ENCODE results near the gene CFAP299. TPM values are rescaled to one million over a fixed set of nuclear protein-coding genes. Genes with fewer than 3 reads are reported as not detected.

The CFAP299 gene
- total and polyA plus RNA-seq, 3 experiments from 2014 or later: not detected

- Histone ChIP-seq H3K36me3 (ENCODE audit: insufficient read depth, low read length) (no peaks in the 10 kb centered on the region), H3K27me3 (ENCODE audit: insufficient read depth, low read length, poor library complexity, severe bottlenecking) (no peaks in the 10 kb centered on the region), H3K9me3 (ENCODE audit: low read length) (no peaks in the 10 kb centered on the region), H3K4me1 (ENCODE audit: insufficient read depth, low read length) (no peaks in the 10 kb centered on the region), H3K27ac (ENCODE audit: low read depth, low read length) (no peak overlapping the region), H3K4me3 (ENCODE audit: low read length) (no peak overlapping the region)
- Mint-ChIP-seq H3K9me3 (peaks cover 0 to 4% (median 0%) of the 10 kb centered on the region in 5 donors), H3K36me3 (no peaks in the 10 kb centered on the region), H3K27ac (no peak overlapping the region), H3K4me3 (no peak overlapping the region), H3K4me1 (peaks cover 0 to 1% (median 0%) of the 10 kb centered on the region in 3 donors), H3K27me3 (peaks cover 5 to 8% of the 10 kb centered on the region in 2 donors)
- ChIA-PET POLR2A (no interaction called here), CTCF (no interaction called here)
- DNase-seq: no peak
Measured at GRCh38 chr4:80918004-80918403, 582.5 kb downstream of the CFAP299 start.

- POLR2A ChIA-PET: no interaction called here
Measured at GRCh38 chr4:80921441-80921840, 585.9 kb downstream of the CFAP299 start.

DNA sequence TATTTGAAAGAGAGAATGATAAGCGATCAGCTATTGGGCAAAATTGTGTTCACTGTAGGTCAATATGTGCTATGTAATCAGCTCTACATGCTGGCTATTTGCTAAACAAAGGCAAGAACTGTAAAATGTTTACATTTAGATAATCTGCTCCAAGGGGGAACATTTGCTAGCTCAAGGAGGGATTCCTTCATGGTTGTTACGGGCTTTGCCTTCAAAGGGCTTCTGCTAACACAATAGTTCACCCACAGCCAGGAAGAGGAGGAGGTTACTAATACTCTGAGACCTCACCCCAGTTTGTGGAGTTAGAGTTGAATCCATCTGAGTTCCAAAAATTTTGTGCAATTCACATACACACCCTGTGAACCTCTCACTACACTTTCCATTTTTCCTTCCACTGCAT lies 587.4 kb downstream of the CFAP299 start:
- H3K27me3 Mint-ChIP-seq: peaks cover 0 to 3% of the 10 kb centered on the region in 2 donors
- H3K4me1 Mint-ChIP-seq: no peaks in the 10 kb centered on the region
- Histone ChIP-seq H3K27ac (ENCODE audit: low read depth, low read length) (no peak overlapping the region), H3K4me1 (ENCODE audit: insufficient read depth, low read length) (no peaks in the 10 kb centered on the region), H3K27me3 (ENCODE audit: insufficient read depth, low read length, poor library complexity, severe bottlenecking) (no peaks in the 10 kb centered on the region), H3K9me3 (ENCODE audit: low read length) (no peaks in the 10 kb centered on the region), H3K4me3 (ENCODE audit: low read length) (no peak overlapping the region), H3K36me3 (ENCODE audit: insufficient read depth, low read length) (no peaks in the 10 kb centered on the region)
- H3K27ac Mint-ChIP-seq: no peak overlapping the region
- no peaks in the 10 kb centered on the region for H3K9me3 Mint-ChIP-seq
- DNase-seq: no peak
- no peaks in the 10 kb centered on the region for H3K36me3 Mint-ChIP-seq
- ChIA-PET CTCF (no interaction called here), POLR2A (no interaction called here)
- H3K4me3 Mint-ChIP-seq: no peak overlapping the region

More at GRCh38 chr4:80921441-80921840, 585.9 kb downstream of the CFAP299 start:
- H3K4me1 Mint-ChIP-seq: no peaks in the 10 kb centered on the region
- no peaks in the 10 kb centered on the region for H3K36me3 ChIP-seq (ENCODE audit: insufficient read depth, low read length)
- peaks cover 0 to 3% (median 0%) of the 10 kb centered on the region in 5 donors for H3K9me3 Mint-ChIP-seq
- H3K36me3 Mint-ChIP-seq: no peaks in the 10 kb centered on the region
- no peaks in the 10 kb centered on the region for H3K9me3 ChIP-seq (ENCODE audit: low read length)
- H3K4me3 Mint-ChIP-seq: no peak overlapping the region
- H3K27me3 ChIP-seq (ENCODE audit: insufficient read depth, low read length, poor library complexity, severe bottlenecking): no peaks in the 10 kb centered on the region
- no peak overlapping the region for H3K27ac Mint-ChIP-seq
- H3K4me1 ChIP-seq (ENCODE audit: insufficient read depth, low read length): no peaks in the 10 kb centered on the region
- no peak for DNase-seq
- H3K4me3 ChIP-seq (ENCODE audit: low read length): no peak overlapping the region
- peaks cover 4 to 5% of the 10 kb centered on the region in 2 donors for H3K27me3 Mint-ChIP-seq
- CTCF ChIA-PET: no interaction called here
- H3K27ac ChIP-seq (ENCODE audit: low read depth, low read length): no peak overlapping the region

GRCh38 chr4:80925293-80925692 lies 589.8 kb downstream of the CFAP299 start:
- Mint-ChIP-seq H3K9me3 (no peaks in the 10 kb centered on the region), H3K27me3 (no peaks in the 10 kb centered on the region), H3K27ac (no peak overlapping the region), H3K36me3 (no peaks in the 10 kb centered on the region), H3K4me1 (no peaks in the 10 kb centered on the region), H3K4me3 (no peak overlapping the region)
- Histone ChIP-seq H3K36me3 (ENCODE audit: insufficient read depth, low read length) (no peaks in the 10 kb centered on the region), H3K4me3 (ENCODE audit: low read length) (no peak overlapping the region), H3K9me3 (ENCODE audit: low read length) (no peaks in the 10 kb centered on the region), H3K27me3 (ENCODE audit: insufficient read depth, low read length, poor library complexity, severe bottlenecking) (no peaks in the 10 kb centered on the region), H3K27ac (ENCODE audit: low read depth, low read length) (no peak overlapping the region), H3K4me1 (ENCODE audit: insufficient read depth, low read length) (no peaks in the 10 kb centered on the region)
- ChIA-PET POLR2A (no interaction called here), CTCF (no interaction called here)
- DNase-seq: no peak

DNA sequence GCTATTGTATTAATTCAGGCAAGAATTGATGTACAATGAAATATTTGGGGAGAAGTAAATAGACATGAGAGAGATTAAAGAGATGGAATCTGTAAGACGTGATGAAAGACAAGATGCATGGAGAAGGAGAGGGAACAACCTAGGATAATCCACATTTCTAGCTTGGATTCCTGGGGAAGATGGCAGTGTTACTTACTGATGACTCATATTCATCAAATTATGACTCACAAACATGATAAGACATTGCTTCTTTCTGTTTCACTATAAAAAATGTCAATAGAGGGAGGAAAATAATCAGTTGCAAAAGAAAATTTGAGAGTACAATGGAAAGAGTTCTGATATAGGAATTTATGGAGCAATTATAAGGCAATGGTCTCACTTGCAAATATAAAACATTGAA lies 590.9 kb downstream of the CFAP299 start:
- ChIA-PET POLR2A (no interaction called here), CTCF (no interaction called here)
- Mint-ChIP-seq H3K9me3 (no peaks in the 10 kb centered on the region), H3K27ac (no peak overlapping the region), H3K4me3 (no peak overlapping the region), H3K36me3 (no peaks in the 10 kb centered on the region), H3K4me1 (no peaks in the 10 kb centered on the region), H3K27me3 (no peaks in the 10 kb centered on the region)
- H3K27ac ChIP-seq (ENCODE audit: low read depth, low read length): no peak overlapping the region
- no peaks in the 10 kb centered on the region for H3K9me3 ChIP-seq (ENCODE audit: low read length)
- DNase-seq: no peak
- no peak overlapping the region for H3K4me3 ChIP-seq (ENCODE audit: low read length)
- H3K27me3 ChIP-seq (ENCODE audit: insufficient read depth, low read length, poor library complexity, severe bottlenecking): no peaks in the 10 kb centered on the region
- no peaks in the 10 kb centered on the region for H3K36me3 ChIP-seq (ENCODE audit: insufficient read depth, low read length)
- H3K4me1 ChIP-seq (ENCODE audit: insufficient read depth, low read length): no peaks in the 10 kb centered on the region

- DNase-seq: no peak
- H3K9me3 ChIP-seq (ENCODE audit: low read length): no peaks in the 10 kb centered on the region
- Mint-ChIP-seq H3K36me3 (no peaks in the 10 kb centered on the region), H3K4me1 (no peaks in the 10 kb centered on the region), H3K4me3 (no peak overlapping the region), H3K27me3 (no peaks in the 10 kb centered on the region), H3K9me3 (no peaks in the 10 kb centered on the region), H3K27ac (no peak overlapping the region)
- H3K27ac ChIP-seq (ENCODE audit: low read depth, low read length): no peak overlapping the region
- ChIA-PET POLR2A (no interaction called here), CTCF (no interaction called here)
- H3K27me3 ChIP-seq (ENCODE audit: insufficient read depth, low read length, poor library complexity, severe bottlenecking): no peaks in the 10 kb centered on the region
- no peak overlapping the region for H3K4me3 ChIP-seq (ENCODE audit: low read length)
- no peaks in the 10 kb centered on the region for H3K36me3 ChIP-seq (ENCODE audit: insufficient read depth, low read length)
- H3K4me1 ChIP-seq (ENCODE audit: insufficient read depth, low read length): no peaks in the 10 kb centered on the region
Measured at GRCh38 chr4:80926891-80927290, 591.4 kb downstream of the CFAP299 start.

DNA sequence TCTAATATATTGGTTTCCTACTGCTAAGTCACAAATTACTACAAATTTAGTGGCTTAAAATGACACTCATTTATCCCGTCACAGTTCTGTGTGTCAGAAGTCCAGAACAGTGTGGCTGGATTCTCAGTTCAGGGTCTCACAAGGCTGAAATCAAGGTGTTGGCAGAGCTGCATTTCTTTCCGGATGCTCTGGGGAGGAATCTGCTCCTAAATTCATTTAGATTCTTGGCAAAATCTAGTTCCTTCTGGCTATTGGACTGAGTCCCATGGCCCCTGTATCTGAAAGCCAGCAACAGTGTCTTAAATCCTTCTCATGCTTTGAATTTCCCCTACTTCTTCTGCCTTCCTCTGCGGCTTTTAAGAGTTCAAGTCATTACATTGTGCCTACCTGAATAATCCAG lies 591.9 kb downstream of the CFAP299 start:
- no peaks in the 10 kb centered on the region for H3K4me1 ChIP-seq (ENCODE audit: insufficient read depth, low read length)
- Mint-ChIP-seq H3K27ac (no peak overlapping the region), H3K4me3 (no peak overlapping the region), H3K27me3 (no peaks in the 10 kb centered on the region), H3K36me3 (no peaks in the 10 kb centered on the region), H3K9me3 (no peaks in the 10 kb centered on the region), H3K4me1 (no peaks in the 10 kb centered on the region)
- no peak overlapping the region for H3K27ac ChIP-seq (ENCODE audit: low read depth, low read length)
- H3K27me3 ChIP-seq (ENCODE audit: insufficient read depth, low read length, poor library complexity, severe bottlenecking): no peaks in the 10 kb centered on the region
- DNase-seq: no peak
- H3K4me3 ChIP-seq (ENCODE audit: low read length): no peak overlapping the region
- no peaks in the 10 kb centered on the region for H3K36me3 ChIP-seq (ENCODE audit: insufficient read depth, low read length)
- POLR2A ChIA-PET: no interaction called here
- H3K9me3 ChIP-seq (ENCODE audit: low read length): no peaks in the 10 kb centered on the region
- CTCF ChIA-PET: no interaction called here

- Histone ChIP-seq H3K9me3 (ENCODE audit: low read length) (no peaks in the 10 kb centered on the region), H3K27ac (ENCODE audit: low read depth, low read length) (no peak overlapping the region), H3K27me3 (ENCODE audit: insufficient read depth, low read length, poor library complexity, severe bottlenecking) (no peaks in the 10 kb centered on the region), H3K36me3 (ENCODE audit: insufficient read depth, low read length) (no peaks in the 10 kb centered on the region), H3K4me1 (ENCODE audit: insufficient read depth, low read length) (no peaks in the 10 kb centered on the region), H3K4me3 (ENCODE audit: low read length) (no peak overlapping the region)
- no peak overlapping the region for H3K27ac Mint-ChIP-seq
- peaks cover 2 to 3% of the 10 kb centered on the region in 2 donors for H3K27me3 Mint-ChIP-seq
- no peak for DNase-seq
- no peaks in the 10 kb centered on the region for H3K4me1 Mint-ChIP-seq
- no peaks in the 10 kb centered on the region for H3K36me3 Mint-ChIP-seq
- CTCF ChIA-PET: interaction anchor here (0.6 kb wide), 1 partner anchor 552 kb away, joined by 4 read pairs; no protein-coding TSS in a partner anchor
- POLR2A ChIA-PET: no interaction called here
- no peak overlapping the region for H3K4me3 Mint-ChIP-seq
- no peaks in the 10 kb centered on the region for H3K9me3 Mint-ChIP-seq
Measured at GRCh38 chr4:80931631-80932081, 596.1 kb downstream of the CFAP299 start.

DNA sequence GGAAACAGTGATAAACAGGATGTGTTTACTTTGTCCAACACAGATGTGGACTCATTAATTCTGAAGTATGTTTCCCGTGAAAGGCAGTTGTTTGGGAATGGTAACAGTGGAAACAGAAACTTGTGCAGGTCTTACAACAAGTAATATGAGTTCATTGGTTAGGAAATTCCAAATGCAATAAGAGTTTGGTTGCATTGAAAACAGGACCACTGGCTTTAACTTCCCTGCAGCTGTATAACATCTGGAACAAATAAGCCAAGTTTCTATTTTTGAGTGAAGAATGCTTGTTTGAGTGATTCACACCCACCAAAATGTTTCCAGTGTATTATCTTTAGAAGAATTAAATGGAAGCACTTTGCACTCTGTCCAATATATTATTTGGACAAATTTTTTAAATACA lies 612.6 kb downstream of the CFAP299 start:
- DNase-seq: no peak
- Histone ChIP-seq H3K27me3 (ENCODE audit: insufficient read depth, low read length, poor library complexity, severe bottlenecking) (no peaks in the 10 kb centered on the region), H3K36me3 (ENCODE audit: insufficient read depth, low read length) (no peaks in the 10 kb centered on the region), H3K4me3 (ENCODE audit: low read length) (no peak overlapping the region), H3K9me3 (ENCODE audit: low read length) (no peaks in the 10 kb centered on the region), H3K27ac (ENCODE audit: low read depth, low read length) (no peak overlapping the region), H3K4me1 (ENCODE audit: insufficient read depth, low read length) (no peaks in the 10 kb centered on the region)
- Mint-ChIP-seq H3K4me3 (no peak overlapping the region), H3K4me1 (no peaks in the 10 kb centered on the region), H3K27ac (no peak overlapping the region), H3K9me3 (no peaks in the 10 kb centered on the region), H3K27me3 (peaks cover 7 to 12% of the 10 kb centered on the region in 2 donors), H3K36me3 (no peaks in the 10 kb centered on the region)
- ChIA-PET CTCF (no interaction called here), POLR2A (no interaction called here)

Measured in CD8-positive, alpha-beta memory T cell (primary cell).